ENCODE data around the gene AGPAT2.
A peak's percentile ranks its signal among the peaks of the same experiment; 100 is the strongest.

Gene AGPAT2

GRCh38 chr9:136686534-136686793 lies 793 bp downstream of the AGPAT2 start:
- Histone ChIP-seq H3K4me1 (ENCODE audit: control insufficient read depth in 1 of 2, insufficient read depth in 1 of 2, low read depth in 1 of 2, low read length in 1 of 2) (peaks cover 38 to 45% of the 10 kb centered on the region in 2 experiments), H3K27me3 (no peaks in the 10 kb centered on the region), H3K27ac (peak overlapping the region; percentile 95), H3K9me3 (no peaks in the 10 kb centered on the region), H3K4me3 (ENCODE audit: low read depth in 1 of 2, low read length in 1 of 2) (peak overlapping the region; percentile 86 to 88), H3K36me3 (no peaks in the 10 kb centered on the region)
- TF ChIP-seq CTCF (IDR thresholded peaks at IDR 0.05), result no peak

- Histone ChIP-seq H3K9me3 (no peaks in the 10 kb centered on the region), H3K27me3 (no peaks in the 10 kb centered on the region), H3K4me1 (ENCODE audit: control insufficient read depth in 1 of 2, insufficient read depth in 1 of 2, low read depth in 1 of 2, low read length in 1 of 2) (peaks cover 38 to 45% of the 10 kb centered on the region in 2 experiments), H3K4me3 (ENCODE audit: low read depth in 1 of 2, low read length in 1 of 2) (peak overlapping the region; percentile 86 to 88), H3K36me3 (no peaks in the 10 kb centered on the region), H3K27ac (peak overlapping the region; percentile 95)
- no peak for TF ChIP-seq CTCF (IDR thresholded peaks at IDR 0.05)
Measured at GRCh38 chr9:136685790-136686533, 1.3 kb downstream of the AGPAT2 start.

- H3K4me1 ChIP-seq (ENCODE audit: control insufficient read depth in 1 of 2, insufficient read depth in 1 of 2, low read depth in 1 of 2, low read length in 1 of 2), result peaks cover 38 to 48% of the 10 kb centered on the region in 2 experiments
- H3K27ac ChIP-seq, result peak overlapping the region; percentile 95
- no peak for TF ChIP-seq CTCF (IDR thresholded peaks at IDR 0.05)
- peak overlapping the region; percentile 86 to 88 for H3K4me3 ChIP-seq (ENCODE audit: low read depth in 1 of 2, low read length in 1 of 2)
- H3K27me3 ChIP-seq, result no peaks in the 10 kb centered on the region
- H3K36me3 ChIP-seq, result no peaks in the 10 kb centered on the region
- H3K9me3 ChIP-seq, result no peaks in the 10 kb centered on the region
Measured at GRCh38 chr9:136685216-136685615, 2.0 kb downstream of the AGPAT2 start.

GRCh38 chr9:136684799-136685198 lies 2.5 kb downstream of the AGPAT2 start:
- TF ChIP-seq CTCF (IDR thresholded peaks at IDR 0.05), result no peak
- no peaks in the 10 kb centered on the region for H3K27me3 ChIP-seq
- H3K4me3 ChIP-seq (ENCODE audit: low read depth in 1 of 2, low read length in 1 of 2), result peak overlapping the region; percentile 86 to 88
- no peaks in the 10 kb centered on the region for H3K9me3 ChIP-seq
- H3K4me1 ChIP-seq (ENCODE audit: control insufficient read depth in 1 of 2, insufficient read depth in 1 of 2, low read depth in 1 of 2, low read length in 1 of 2), result peaks cover 41 to 52% of the 10 kb centered on the region in 2 experiments
- no peaks in the 10 kb centered on the region for H3K36me3 ChIP-seq
- H3K27ac ChIP-seq, result peak overlapping the region; percentile 95

- H3K27ac ChIP-seq, result peak overlapping the region; percentile 95
- no peaks in the 10 kb centered on the region for H3K27me3 ChIP-seq
- no peaks in the 10 kb centered on the region for H3K36me3 ChIP-seq
- no peak overlapping the region for H3K4me3 ChIP-seq (ENCODE audit: low read depth in 1 of 2, low read length in 1 of 2)
- TF ChIP-seq CTCF (IDR thresholded peaks at IDR 0.05), result no peak
- H3K4me1 ChIP-seq (ENCODE audit: control insufficient read depth in 1 of 2, insufficient read depth in 1 of 2, low read depth in 1 of 2, low read length in 1 of 2), result peaks cover 45 to 57% of the 10 kb centered on the region in 2 experiments
- no peaks in the 10 kb centered on the region for H3K9me3 ChIP-seq
Measured at GRCh38 chr9:136684339-136684738, 2.9 kb downstream of the AGPAT2 start.
